Bone marrow (tissue), 2 donors: ENCODE results near the gene FBXO10.
"Not testable (repeated sequence)": the region's sequence is repeated elsewhere in the genome, so short reads cannot be mapped to it uniquely, and the experiment has no call there.

ENCODE experiments used
- DNase-seq, 2 donors: peaks; one replicate each; lab custom pipeline; 2025; lab: John Stamatoyannopoulos, UW

FBXO10 gene

DNA sequence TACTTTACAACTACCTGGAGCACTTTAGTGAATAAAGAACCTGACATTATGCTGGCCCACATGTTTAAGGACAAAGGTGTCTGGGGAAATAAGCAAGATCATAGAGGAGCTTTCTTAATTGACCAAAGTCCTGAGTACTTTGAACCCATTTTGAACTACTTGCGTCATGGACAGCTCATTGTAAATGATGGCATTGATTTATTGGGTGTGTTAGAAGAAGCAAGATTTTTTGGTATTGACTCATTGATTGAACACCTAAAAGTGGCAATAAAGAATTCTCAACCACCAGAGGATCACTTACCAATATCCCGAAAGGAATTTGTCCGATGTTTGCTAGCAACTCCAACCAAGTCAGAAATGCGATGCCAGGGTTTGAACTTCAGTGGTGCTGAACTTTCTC lies 98.7 kb downstream of the FBXO10 start:
- DNase-seq = not testable (repeated sequence)

DNA sequence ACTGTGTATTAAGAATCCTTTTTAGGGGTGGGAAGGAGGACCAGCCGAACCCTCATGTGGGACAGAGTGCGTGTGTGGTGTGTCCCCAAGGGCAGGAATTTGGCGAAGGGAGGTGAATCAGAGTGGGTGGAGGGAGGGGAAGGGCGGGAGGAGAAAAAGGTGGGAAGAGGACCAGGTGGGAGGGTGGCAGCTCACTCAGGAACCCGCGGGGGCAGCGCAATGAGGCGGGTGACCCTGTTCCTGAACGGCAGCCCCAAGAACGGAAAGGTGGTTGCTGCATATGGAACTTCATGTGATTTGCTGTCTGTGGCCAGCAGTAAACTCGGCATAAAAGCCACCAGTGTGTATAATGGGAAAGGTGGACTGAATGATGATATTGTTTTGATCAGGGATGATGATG lies 99.2 kb downstream of the FBXO10 start:
- DNase-seq = no peak

GRCh38 chr9:37474438-37474837 lies 101.7 kb downstream of the FBXO10 start:
- no peak for DNase-seq

DNA sequence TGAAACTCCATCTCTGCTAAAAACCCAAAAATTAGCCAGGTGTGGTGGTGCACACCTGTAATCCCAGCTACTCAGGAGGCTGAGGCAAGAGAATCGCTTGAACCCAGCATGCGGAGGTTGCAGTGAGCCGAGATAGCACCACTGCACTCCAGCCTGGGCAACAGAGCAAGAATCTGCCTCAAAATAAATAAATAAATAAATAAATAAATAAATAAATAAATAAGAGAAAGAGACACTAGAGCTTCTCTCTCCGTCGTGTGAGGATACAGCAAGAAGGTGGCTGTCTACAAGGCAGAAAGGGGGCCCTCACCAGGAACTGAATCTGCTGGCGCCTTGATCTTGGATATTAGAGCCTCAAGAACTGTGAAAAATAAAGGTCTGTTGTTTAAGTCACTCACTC lies 102.2 kb downstream of the FBXO10 start:
- not testable (repeated sequence) for DNase-seq

GRCh38 chr9:37471942-37472684 lies 104.1 kb downstream of the FBXO10 start:
- DNase-seq = peak in 1 of 2 donors; percentile 43

- DNase-seq = no peak
Measured at GRCh38 chr9:37468620-37469019, 107.6 kb downstream of the FBXO10 start.

GRCh38 chr9:37467530-37467929 lies 108.7 kb downstream of the FBXO10 start:
- not testable (repeated sequence) for DNase-seq

GRCh38 chr9:37466037-37466709 lies 110.0 kb downstream of the FBXO10 start:
- peak in 1 of 2 donors; percentile 2 for DNase-seq

- peak; percentile 94 to 99 for DNase-seq
Measured at GRCh38 chr9:37465249-37466036, 110.7 kb downstream of the FBXO10 start, which contains the start of gene ZBTB5. Gene ZBTB5, minus strand, starts transcription at chr9:37465450. Its CDS starts 22,899 bp downstream, at chr9:37442551.

- peak; percentile 72 to 92 for DNase-seq
Measured at GRCh38 chr9:37464426-37465248, 111.5 kb downstream of the FBXO10 start.

DNA sequence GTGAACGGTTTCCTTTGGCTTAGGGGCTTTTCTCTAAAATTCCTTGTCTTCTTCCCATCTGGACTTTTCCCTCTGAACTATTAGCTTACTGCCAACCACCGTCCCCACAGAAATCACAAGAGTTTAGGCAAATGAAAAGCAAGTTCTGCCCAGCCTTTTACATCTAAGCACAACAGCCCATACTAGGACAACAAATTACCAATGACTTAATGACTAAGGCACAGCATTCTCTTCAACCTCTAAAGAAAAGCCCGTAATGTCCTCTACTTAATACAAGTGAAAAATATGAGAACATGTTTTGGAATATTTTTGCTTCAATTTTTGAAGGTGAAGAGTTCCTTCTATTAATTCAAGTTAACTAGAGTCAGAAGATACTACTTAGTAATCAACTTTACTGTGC lies 112.2 kb downstream of the FBXO10 start:
- no peak for DNase-seq
